Breast epithelium (tissue), 3 donors: ENCODE measurements around the gene PCNX2.

ENCODE experiments used
- CTCF ChIP-seq, 3 donors: fragments of 450-650 bp; IDR thresholded peaks; one replicate each; pipeline ENCODE4 v1.5.1; 2016 to 2017; ENCODE audit warnings: antibody characterized with exemption in 3 of 3, mild to moderate bottlenecking in 3 of 3, moderate library complexity in 3 of 3
- POLR2A ChIP-seq: fragments of 450-650 bp; IDR thresholded peaks from one replicate; pipeline ENCODE4 v1.6.1; 2016; ENCODE audit warnings: antibody characterized with exemption, mild to moderate bottlenecking, moderate library complexity
- POLR2AphosphoS5 ChIP-seq, 3 donors: sonication (generic); formaldehyde crosslinking; IDR thresholded peaks; one replicate each; pipeline ENCODE4 v1.6.1; 2017; ENCODE audit warnings: antibody characterized with exemption in 3 of 3

GRCh38 chr1:233019083-233019482 lies 276.4 kb downstream of the PCNX2 start:
- TF ChIP-seq POLR2AphosphoS5 (IDR thresholded peaks at IDR 0.05) (no peak), CTCF (IDR thresholded peaks at IDR 0.05) (no peak), POLR2A (no peak)
